B cell (primary cell): Measurements from ENCODE around the gene GPD1. TPM values are rescaled to one million over a fixed set of nuclear protein-coding genes. Genes with fewer than 3 reads are reported as not detected.

Source experiments
- ATAC-seq: fragments of 200-7000 bp; cut with Tn5 transposase; one replicate; pipeline ENCODE4 v1.10.0; 2021; ENCODE audit warnings: low read depth, mild to moderate bottlenecking, moderate number of reproducible peaks, moderate library complexity
- CTCF ChIA-PET: fragments of 350-600 bp; sonication (Branson Sonifier 250); formaldehyde crosslinking; loops from one replicate; lab custom pipeline; 2021; ENCODE audit warnings: antibody characterized with exemption, inconsistent platforms; lab: Charles Lee
- POLR2A ChIA-PET: fragments of 350-600 bp; sonication (Branson Sonifier 250); formaldehyde crosslinking; loops from one replicate; lab custom pipeline; 2021; ENCODE audit warnings: antibody characterized with exemption; lab: Charles Lee
- DNase-seq: peaks from one replicate; pipeline ENCODE4 v3.0.0; 2013
- H2AFZ ChIP-seq: 2 replicates; pipeline ENCODE4 v1.6.1; 2012; ENCODE audit warnings: mild to moderate bottlenecking, low read depth, low read length; ENCODE audit not compliant: insufficient read depth, poor library complexity, severe bottlenecking
- H3K27ac ChIP-seq, 2 donors: 1 replicate in 1 of 2; 2 replicates in 1 of 2; pipeline ENCODE4 v1.5.1; 2012 to 2013; ENCODE audit warnings: low read length in 2 of 2, mild to moderate bottlenecking in 2 of 2, moderate library complexity in 1 of 2
- H3K27me3 ChIP-seq, 4 experiments: fragments of 200-600 bp in 1 of 4; sonication (generic) in 1 of 4; replicated peaks in 1 of 4; 1 replicate in 2 of 4; 2 replicates in 2 of 4; pipeline versions ENCODE4 v1.6.1 to v1.7.0; 2013 to 2016; ENCODE audit warnings: low read length in 3 of 4, mild to moderate bottlenecking in 2 of 4, mixed read lengths in 1 of 4, moderate library complexity in 1 of 4; ENCODE audit not compliant: insufficient read depth in 4 of 4, control insufficient read depth in 3 of 4; ENCODE audit errors: control extremely low read depth in 1 of 4
- H3K36me3 ChIP-seq, 2 experiments: replicated peaks in 1 of 2; 1 replicate in 1 of 2; 2 replicates in 1 of 2; pipeline versions ENCODE4 v1.6.1 to v1.7.1; 2013; ENCODE audit warnings: low read length in 1 of 2; ENCODE audit not compliant: insufficient read depth in 2 of 2, control insufficient read depth in 1 of 2; ENCODE audit errors: control extremely low read depth in 1 of 2, extremely low read depth in 1 of 2
- H3K4me1 ChIP-seq, 2 donors: fragments of 200-600 bp in 1 of 2; sonication (generic) in 1 of 2; 1 replicate in 1 of 2; 2 replicates in 1 of 2; pipeline versions ENCODE4 v1.5.1 to v1.6.1; 2013 to 2017; ENCODE audit warnings: low read length in 2 of 2; ENCODE audit not compliant: control insufficient read depth in 2 of 2, insufficient read depth in 2 of 2
- H3K4me2 ChIP-seq: replicated peaks from 2 replicates; pipeline ENCODE3; 2012; ENCODE audit warnings: mild to moderate bottlenecking, low read depth, low read length; ENCODE audit not compliant: poor library complexity, severe bottlenecking
- H3K4me3 ChIP-seq, 5 experiments: fragments of 200-600 bp in 1 of 5; sonication (generic) in 1 of 5; 1 replicate in 3 of 5; 2 replicates in 2 of 5; pipeline versions ENCODE4 v1.5.1 to v1.7.0; 2011 to 2016; ENCODE audit warnings: low read length in 4 of 5, mild to moderate bottlenecking in 4 of 5, low read depth in 2 of 5, control low read depth in 1 of 5, moderate library complexity in 1 of 5; ENCODE audit not compliant: insufficient read depth in 1 of 5; ENCODE audit errors: control extremely low read depth in 1 of 5, extremely low read depth in 1 of 5
- H3K79me2 ChIP-seq: fragments of 200-600 bp; sonication (generic); one replicate; pipeline ENCODE4 v1.6.0; 2016; ENCODE audit warnings: low read length; ENCODE audit not compliant: control insufficient read depth, insufficient read depth
- H3K9ac ChIP-seq: fragments of 200-600 bp; sonication (generic); 2 replicates; pipeline ENCODE4 v1.6.1; 2017; ENCODE audit warnings: mild to moderate bottlenecking, low read length, moderate library complexity
- H3K9me3 ChIP-seq, 3 donors: one replicate each; pipeline versions ENCODE4 v1.6.1 to v1.7.1; 2013; ENCODE audit warnings: low read length in 2 of 3; ENCODE audit not compliant: control insufficient read depth in 2 of 3, insufficient read depth in 1 of 3; ENCODE audit errors: control extremely low read depth in 1 of 3
- H4K20me1 ChIP-seq: 2 replicates; pipeline ENCODE4 v1.6.0; 2012; ENCODE audit warnings: mild to moderate bottlenecking, low read length; ENCODE audit not compliant: insufficient read depth, control insufficient read depth, poor library complexity, severe bottlenecking
- H3K27ac Mint-ChIP-seq: one replicate; pipeline ENCODE4 v1.8.0; 2021; ENCODE audit warnings: mixed read lengths
- H3K27me3 Mint-ChIP-seq: one replicate; pipeline ENCODE4 v1.8.0; 2021; ENCODE audit warnings: mixed read lengths
- H3K4me1 Mint-ChIP-seq: one replicate; pipeline ENCODE4 v1.8.0; 2021; ENCODE audit warnings: mixed read lengths
- H3K4me3 Mint-ChIP-seq: one replicate; pipeline ENCODE4 v1.8.0; 2021; ENCODE audit warnings: mixed read lengths
- H3K9me3 Mint-ChIP-seq: one replicate; pipeline ENCODE4 v1.8.0; 2022; ENCODE audit warnings: mixed read lengths; ENCODE audit not compliant: insufficient read depth
- CTCF ChIP-seq: fragments of 200-600 bp; IDR thresholded peaks from one replicate; pipeline ENCODE4 v1.8.0; 2022; ENCODE audit warnings: antibody characterized with exemption, mild to moderate bottlenecking
- EZH2 ChIP-seq: IDR thresholded peaks from 2 replicates; pipeline ENCODE4 v1.6.1; 2012; ENCODE audit warnings: borderline replicate concordance, low read depth, mild to moderate bottlenecking, moderate library complexity, low read length; ENCODE audit not compliant: insufficient read depth, poor library complexity, severe bottlenecking
- WGBS: methylation state at CpG from one replicate; pipeline ENCODE4 v1.1.5; 2013; ENCODE audit warnings: missing lambda C conversion rate; ENCODE audit not compliant: insufficient coverage; 5-methylcytosine and 5-hydroxymethylcytosine counted together
- intact Hi-C: fragments of 100-400 bp; cut with micrococcal nuclease; formaldehyde crosslinking; loops from one replicate; pipeline ENCODE4 v1.10.0; 2022
- polyA plus RNA-seq: library from polyadenylated mRNA; depleted of rRNA; stranded (reverse); fragments of >200 nt; gene quantifications from 2 replicates; pipeline ENCODE4 v1.2.3, GENCODE V29; 2012
- total RNA-seq, 2 donors: library from RNA; stranded (reverse); fragments of 120-200 nt in 1 of 2; gene quantifications; 1 replicate in 1 of 2; 2 replicates in 1 of 2; pipeline versions ENCODE4 v1.2.3 to v1.2.4, GENCODE V29; 2013 to 2022

Gene GPD1
- total and polyA plus RNA-seq, 2 donors (not counting 1 experiment from before 2014, with no cell fraction given): 0.54 to 1.1 TPM

GRCh38 chr12:50102646-50103309, 1.0 kb upstream of the GPD1 start:
- Mint-ChIP-seq H3K27ac (no peak overlapping the region), H3K27me3 (no peaks in the 10 kb centered on the region), H3K9me3 (no peaks in the 10 kb centered on the region), H3K4me1 (no peaks in the 10 kb centered on the region), H3K4me3 (no peak overlapping the region)
- no peak for ATAC-seq
- Histone ChIP-seq H3K9ac (no peak overlapping the region), H3K4me3 (no peak overlapping the region), H3K4me2 (no peak overlapping the region), H3K27ac (no peak overlapping the region), H2AFZ (no peak overlapping the region), H3K9me3 (no peaks in the 10 kb centered on the region), H3K79me2 (peaks cover 15% of the 10 kb centered on the region), H3K4me1 (peaks cover 0 to 2% of the 10 kb centered on the region in 2 donors), H3K27me3 (no peaks in the 10 kb centered on the region), H4K20me1 (peaks cover 5% of the 10 kb centered on the region), H3K36me3 (peaks cover 7 to 41% of the 10 kb centered on the region in 2 experiments)
- CTCF ChIA-PET: interaction anchor here (1.5 to 14.8 kb wide), 4 partner anchors 9 to 73 kb away, joined by 5 to 343 read pairs (median 14); partner anchors contain the start of genes COX14 and SMARCD1
- intact Hi-C loops: no loop called here
- TF ChIP-seq CTCF (no peak), EZH2 (no peak)
- POLR2A ChIA-PET: no interaction called here
- 89% methylated on average over 6 of the region's 8 CpGs for WGBS
- no peak for DNase-seq

GRCh38 chr12:50103351-50103750, 457 bp upstream of the GPD1 start:
- Mint-ChIP-seq H3K27me3 (no peaks in the 10 kb centered on the region), H3K4me3 (no peak overlapping the region), H3K27ac (no peak overlapping the region), H3K9me3 (no peaks in the 10 kb centered on the region), H3K4me1 (peaks cover 4% of the 10 kb centered on the region)
- no peak for TF ChIP-seq CTCF
- no peak for TF ChIP-seq EZH2
- ChIA-PET CTCF (interaction anchor here (1.5 to 14.8 kb wide), 2 partner anchors 8 to 14 kb away, joined by 6 to 343 read pairs; partner anchors contain the start of genes COX14 and SMARCD1), POLR2A (no interaction called here)
- no peak for DNase-seq
- H4K20me1 ChIP-seq: peaks cover 5% of the 10 kb centered on the region
- H3K36me3 ChIP-seq: peaks cover 3 to 41% of the 10 kb centered on the region in 2 experiments
- no peaks in the 10 kb centered on the region for H3K27me3 ChIP-seq
- no peak overlapping the region for H3K9ac ChIP-seq
- intact Hi-C loops: no loop called here
- no peak overlapping the region for H3K27ac ChIP-seq
- no peak overlapping the region for H3K4me3 ChIP-seq
- no peak overlapping the region for H3K4me2 ChIP-seq
- no peaks in the 10 kb centered on the region for H3K9me3 ChIP-seq
- H3K79me2 ChIP-seq: peaks cover 15% of the 10 kb centered on the region
- H3K4me1 ChIP-seq: peaks cover 0 to 7% of the 10 kb centered on the region in 2 donors
- ATAC-seq: no peak
- no peak overlapping the region for H2AFZ ChIP-seq
- 100% methylated on average over 1 of the region's 2 CpGs for WGBS
